Breast epithelium (tissue), 3 donors: ENCODE data around the gene CLEC19A.

Experiments used
- CTCF ChIP-seq, 3 donors: fragments of 450-650 bp; IDR thresholded peaks; one replicate each; pipeline ENCODE4 v1.5.1; 2016 to 2017; ENCODE audit warnings: antibody characterized with exemption in 3 of 3, mild to moderate bottlenecking in 3 of 3, moderate library complexity in 3 of 3
- POLR2A ChIP-seq: fragments of 450-650 bp; IDR thresholded peaks from one replicate; pipeline ENCODE4 v1.6.1; 2016; ENCODE audit warnings: antibody characterized with exemption, mild to moderate bottlenecking, moderate library complexity
- POLR2AphosphoS5 ChIP-seq, 3 donors: sonication (generic); formaldehyde crosslinking; IDR thresholded peaks; one replicate each; pipeline ENCODE4 v1.6.1; 2017; ENCODE audit warnings: antibody characterized with exemption in 3 of 3

GRCh38 chr16:19286827-19287226 is 1.3 kb downstream of the CLEC19A start:
- no peak for TF ChIP-seq CTCF (IDR thresholded peaks at IDR 0.05)
- TF ChIP-seq POLR2AphosphoS5 (IDR thresholded peaks at IDR 0.05): no peak
- no peak for TF ChIP-seq POLR2A
